Tibial nerve (tissue), 4 donors: Measurements from ENCODE around the gene TANC2. TPM values are rescaled to one million over a fixed set of nuclear protein-coding genes. Genes with fewer than 3 reads are reported as not detected.

Experiments used
- DNase-seq, 2 donors: peaks; one replicate each; pipeline ENCODE4 v3.0.0-alpha.2; 2019; ENCODE audit warnings: low spot score in 2 of 2
- H3K27ac ChIP-seq, 4 donors: fragments of 200-600 bp; sonication (generic) in 3 of 4; one replicate each; pipeline ENCODE4 v1.5.1; 2017 to 2019; ENCODE audit warnings: mild to moderate bottlenecking in 1 of 4
- H3K27me3 ChIP-seq, 2 donors: fragments of 200-600 bp; sonication (generic) in 1 of 2; one replicate each; pipeline versions ENCODE4 v1.5.1 to v1.6.0; 2017 to 2019
- H3K36me3 ChIP-seq, 3 donors: fragments of 200-600 bp; sonication (generic); one replicate each; pipeline ENCODE4 v1.5.1; 2018 to 2019
- H3K4me1 ChIP-seq, 4 donors: fragments of 200-600 bp; sonication (generic) in 3 of 4; one replicate each; pipeline ENCODE4 v1.5.1; 2017 to 2019
- H3K4me3 ChIP-seq, 4 donors: fragments of 200-600 bp; sonication (generic) in 3 of 4; one replicate each; pipeline ENCODE4 v1.5.1; 2017 to 2019; ENCODE audit warnings: mild to moderate bottlenecking in 1 of 4, moderate library complexity in 1 of 4
- H3K9me3 ChIP-seq, 4 donors: fragments of 200-600 bp; sonication (generic) in 3 of 4; one replicate each; pipeline ENCODE4 v1.5.1; 2017 to 2019
- EP300 ChIP-seq, 2 donors: sonication (generic); formaldehyde crosslinking; IDR thresholded peaks; one replicate each; pipeline ENCODE4 v1.6.1; 2017; ENCODE audit warnings: antibody characterized with exemption in 2 of 2, mild to moderate bottlenecking in 1 of 2
- POLR2A ChIP-seq, 2 donors: fragments of 450-650 bp; IDR thresholded peaks; one replicate each; pipeline ENCODE4 v1.6.1; 2017; ENCODE audit warnings: antibody characterized with exemption in 2 of 2, mild to moderate bottlenecking in 2 of 2, moderate library complexity in 2 of 2
- WGBS, 2 donors: methylation state at CpG; one replicate each; pipeline ENCODE4 v1.1.5; 2018; 5-methylcytosine and 5-hydroxymethylcytosine counted together
- total RNA-seq, 4 donors: library from RNA; depleted of rRNA; stranded (reverse); fragments of >200 nt; gene quantifications; one replicate each; pipeline ENCODE4 v1.1.0, GENCODE V29; 2016
- TF ChIP-seq, protein P1 (sequence below), 5 experiments: fragments of 200-600 bp in 3 of 5; fragments of 450-650 bp in 2 of 5; sonication (generic) in 3 of 5; IDR thresholded peaks; one replicate each; pipeline ENCODE4 v1.5.1; 2016 to 2019; ENCODE audit warnings: antibody characterized with exemption in 5 of 5, mild to moderate bottlenecking in 3 of 5, moderate library complexity in 2 of 5

The TANC2 gene
- total RNA-seq, 4 donors from 2014 or later: 36.1 to 46.8 (median 45.5) TPM

- H3K27ac ChIP-seq: no peak overlapping the region
- 88 to 89% methylated on average over 3 of the region's 3 CpGs for WGBS, 2 donors
- DNase-seq: no peak
- peaks cover 0 to 34% (median 14%) of the 10 kb centered on the region in 4 donors for H3K9me3 ChIP-seq
- H3K27me3 ChIP-seq: no peaks in the 10 kb centered on the region
- peaks cover 0 to 7% (median 2%) of the 10 kb centered on the region in 3 donors for H3K36me3 ChIP-seq
- H3K4me1 ChIP-seq: no peaks in the 10 kb centered on the region
- H3K4me3 ChIP-seq: no peak overlapping the region
- TF ChIP-seq, protein P1, sequence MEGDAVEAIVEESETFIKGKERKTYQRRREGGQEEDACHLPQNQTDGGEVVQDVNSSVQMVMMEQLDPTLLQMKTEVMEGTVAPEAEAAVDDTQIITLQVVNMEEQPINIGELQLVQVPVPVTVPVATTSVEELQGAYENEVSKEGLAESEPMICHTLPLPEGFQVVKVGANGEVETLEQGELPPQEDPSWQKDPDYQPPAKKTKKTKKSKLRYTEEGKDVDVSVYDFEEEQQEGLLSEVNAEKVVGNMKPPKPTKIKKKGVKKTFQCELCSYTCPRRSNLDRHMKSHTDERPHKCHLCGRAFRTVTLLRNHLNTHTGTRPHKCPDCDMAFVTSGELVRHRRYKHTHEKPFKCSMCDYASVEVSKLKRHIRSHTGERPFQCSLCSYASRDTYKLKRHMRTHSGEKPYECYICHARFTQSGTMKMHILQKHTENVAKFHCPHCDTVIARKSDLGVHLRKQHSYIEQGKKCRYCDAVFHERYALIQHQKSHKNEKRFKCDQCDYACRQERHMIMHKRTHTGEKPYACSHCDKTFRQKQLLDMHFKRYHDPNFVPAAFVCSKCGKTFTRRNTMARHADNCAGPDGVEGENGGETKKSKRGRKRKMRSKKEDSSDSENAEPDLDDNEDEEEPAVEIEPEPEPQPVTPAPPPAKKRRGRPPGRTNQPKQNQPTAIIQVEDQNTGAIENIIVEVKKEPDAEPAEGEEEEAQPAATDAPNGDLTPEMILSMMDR (IDR thresholded peaks at IDR 0.05): no peak
- TF ChIP-seq POLR2A (IDR thresholded peaks at IDR 0.05) (no peak), EP300 (IDR thresholded peaks at IDR 0.05) (no peak)
These were observed 14.8 kb downstream of the TANC2 start for GRCh38 chr17:62980842-62981241.

DNA sequence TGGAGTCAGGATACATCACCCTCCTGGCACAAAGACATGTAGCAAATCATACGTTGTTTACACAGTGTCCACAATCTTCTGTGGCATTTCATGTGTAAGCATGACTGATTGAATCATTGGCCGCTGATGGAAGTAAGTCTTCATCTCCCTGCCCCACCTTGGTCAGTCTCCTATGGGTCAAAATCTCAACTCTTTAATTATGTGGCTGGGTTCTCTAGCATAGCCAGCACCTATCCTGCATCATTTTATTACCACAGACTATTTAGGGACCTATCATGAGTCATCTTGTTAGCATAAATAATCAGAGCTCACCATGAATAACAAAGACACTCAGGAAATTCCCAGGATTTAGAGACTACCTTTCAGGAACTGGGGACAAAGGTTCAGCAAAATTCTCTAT is 15.9 kb downstream of the TANC2 start:
- H3K4me1 ChIP-seq: no peaks in the 10 kb centered on the region
- 90 to 91% methylated on average over 2 of the region's 2 CpGs for WGBS, 2 donors

GRCh38 chr17:62984801-62985200 is 18.8 kb downstream of the TANC2 start:
- TF ChIP-seq EP300 (IDR thresholded peaks at IDR 0.05) (no peak), POLR2A (IDR thresholded peaks at IDR 0.05) (no peak)
- TF ChIP-seq, protein P1 (IDR thresholded peaks at IDR 0.05): no peak
- Histone ChIP-seq H3K27ac (no peak overlapping the region), H3K4me1 (no peaks in the 10 kb centered on the region), H3K9me3 (peaks cover 0 to 34% (median 14%) of the 10 kb centered on the region in 4 donors), H3K36me3 (peaks cover 0 to 4% (median 2%) of the 10 kb centered on the region in 3 donors), H3K27me3 (no peaks in the 10 kb centered on the region), H3K4me3 (no peak overlapping the region)
- no peak for DNase-seq
- WGBS, 2 donors: 100% methylated on average over 1 of the region's 1 CpG

More for the DNA sequence above, 15.9 kb downstream of the TANC2 start:
- no peak for DNase-seq
- Histone ChIP-seq H3K36me3 (peaks cover 0 to 4% (median 2%) of the 10 kb centered on the region in 3 donors), H3K27ac (no peak overlapping the region), H3K9me3 (peaks cover 0 to 34% (median 14%) of the 10 kb centered on the region in 4 donors), H3K4me3 (no peak overlapping the region), H3K27me3 (no peaks in the 10 kb centered on the region)
- no peak for TF ChIP-seq POLR2A (IDR thresholded peaks at IDR 0.05)
- TF ChIP-seq, protein P1 (IDR thresholded peaks at IDR 0.05): no peak
- no peak for TF ChIP-seq EP300 (IDR thresholded peaks at IDR 0.05)

GRCh38 chr17:62986549-62986948 is 20.5 kb downstream of the TANC2 start:
- H3K4me3 ChIP-seq: no peak overlapping the region
- no peak overlapping the region for H3K27ac ChIP-seq
- WGBS, 2 donors: 92 to 97% methylated on average over 4 of the region's 4 CpGs
- H3K27me3 ChIP-seq: no peaks in the 10 kb centered on the region
- H3K4me1 ChIP-seq: no peaks in the 10 kb centered on the region
- DNase-seq: no peak
- TF ChIP-seq EP300 (IDR thresholded peaks at IDR 0.05) (no peak), POLR2A (IDR thresholded peaks at IDR 0.05) (no peak)
- TF ChIP-seq, protein P1 (IDR thresholded peaks at IDR 0.05): no peak
- peaks cover 0 to 4% (median 2%) of the 10 kb centered on the region in 3 donors for H3K36me3 ChIP-seq
- H3K9me3 ChIP-seq: peaks cover 0 to 34% (median 14%) of the 10 kb centered on the region in 4 donors

DNA sequence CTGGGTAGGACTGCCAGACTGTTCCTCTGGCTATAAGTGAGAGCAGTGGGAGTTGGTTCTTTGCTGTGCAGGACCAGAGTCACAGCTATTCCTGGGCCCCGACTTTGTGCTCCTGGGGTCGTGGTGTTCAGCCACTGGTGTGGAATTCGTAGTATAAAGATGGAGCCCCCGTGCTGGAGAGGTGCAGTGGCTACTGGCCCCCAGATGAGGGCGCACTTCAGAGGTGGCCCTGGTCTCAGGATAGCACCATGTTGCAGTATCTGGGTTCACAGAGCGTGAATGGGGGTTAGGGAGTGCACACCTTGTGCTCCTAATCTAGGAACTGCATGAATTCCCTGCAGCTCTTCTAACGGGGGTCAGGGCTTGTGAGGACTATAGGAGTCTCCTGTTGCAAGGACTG is 21.1 kb downstream of the TANC2 start:
- Histone ChIP-seq H3K9me3 (peaks cover 0 to 34% (median 14%) of the 10 kb centered on the region in 4 donors), H3K4me3 (no peak overlapping the region), H3K4me1 (no peaks in the 10 kb centered on the region), H3K27me3 (no peaks in the 10 kb centered on the region), H3K36me3 (peaks cover 0 to 4% (median 2%) of the 10 kb centered on the region in 3 donors), H3K27ac (no peak overlapping the region)
- no peak for DNase-seq
- 95 to 97% methylated on average over 5 to 7 of the region's 7 CpGs for WGBS, 2 donors
- TF ChIP-seq EP300 (IDR thresholded peaks at IDR 0.05) (no peak), POLR2A (IDR thresholded peaks at IDR 0.05) (no peak)
- TF ChIP-seq, protein P1 (IDR thresholded peaks at IDR 0.05): no peak
